IMR-90 (cell line): Measurements from ENCODE around the gene CAMTA1. TPM values are rescaled to one million over a fixed set of nuclear protein-coding genes. Genes with fewer than 3 reads are reported as not detected.

ENCODE experiments used
- ATAC-seq: fragments of 200-7000 bp; cut with Tn5 transposase; 2 replicates; pipeline ENCODE4 v1.9.1; 2020; ENCODE audit warnings: low read depth, mild to moderate bottlenecking, moderate library complexity
- BruUV-seq: library from RNA; stranded (reverse); fragments of 400-500 nt; replicated peaks from 2 replicates; lab custom pipeline; 2021; lab: Mats Ljungman, UMichigan
- CTCF ChIA-PET: fragments of 300-600 bp; formaldehyde crosslinking; extraction: SDS; loops from one replicate; lab custom pipeline; 2021; ENCODE audit warnings: antibody characterized with exemption; lab: Yijun Ruan, JAX
- POLR2A ChIA-PET: fragments of 300-600 bp; sonication (Branson Sonifier 250); formaldehyde crosslinking; loops from one replicate; lab custom pipeline; 2022; ENCODE audit warnings: antibody characterized with exemption; ENCODE audit not compliant: unreplicated experiment; lab: Charles Lee
- DNase-seq: peaks from one replicate; pipeline ENCODE4 v3.0.0; 2013
- H2AFZ ChIP-seq: replicated peaks from 2 replicates; pipeline ENCODE3; 2013; ENCODE audit warnings: low read length, mild to moderate bottlenecking; ENCODE audit not compliant: poor library complexity
- H2AK5ac ChIP-seq: 2 replicates; pipeline ENCODE4 v1.6.1; 2013; ENCODE audit warnings: low read depth, low read length, inconsistent platforms
- H2AK9ac ChIP-seq: replicated peaks from 2 replicates; pipeline ENCODE3; 2013; ENCODE audit warnings: mild to moderate bottlenecking, low read depth, low read length, moderate library complexity; ENCODE audit not compliant: poor library complexity
- H2BK120ac ChIP-seq: 2 replicates; pipeline ENCODE4 v1.6.1; 2013; ENCODE audit warnings: low read depth, low read length, inconsistent platforms
- H2BK15ac ChIP-seq: 3 replicates; pipeline ENCODE4 v1.6.1; 2013; ENCODE audit warnings: low read depth, low read length, inconsistent platforms
- H2BK20ac ChIP-seq: 2 replicates; pipeline ENCODE4 v1.6.1; 2013; ENCODE audit warnings: low read depth, mild to moderate bottlenecking, inconsistent platforms, low read length, moderate library complexity
- H2BK5ac ChIP-seq: 2 replicates; pipeline ENCODE4 v1.6.1; 2013; ENCODE audit warnings: mild to moderate bottlenecking, low read depth, low read length, inconsistent platforms; ENCODE audit not compliant: poor library complexity, severe bottlenecking
- H3K14ac ChIP-seq: replicated peaks from 2 replicates; pipeline ENCODE4 v1.6.1; 2013; ENCODE audit warnings: low read depth, low read length, inconsistent platforms
- H3K18ac ChIP-seq: 2 replicates; pipeline ENCODE4 v1.6.1; 2013; ENCODE audit warnings: low read depth, low read length, control low read depth
- H3K23ac ChIP-seq: 2 replicates; pipeline ENCODE4 v1.6.1; 2013; ENCODE audit warnings: low read depth, low read length, inconsistent platforms
- H3K27ac ChIP-seq: 2 replicates; pipeline ENCODE4 v1.5.1; 2013; ENCODE audit warnings: mild to moderate bottlenecking, control low read depth, low read length; ENCODE audit not compliant: insufficient read depth
- H3K27me3 ChIP-seq: 2 replicates; pipeline ENCODE4 v1.6.1; 2013; ENCODE audit warnings: low read length; ENCODE audit not compliant: control insufficient read depth, insufficient read depth
- H3K36me3 ChIP-seq: 2 replicates; pipeline ENCODE4 v1.6.1; 2013; ENCODE audit warnings: low read length, mixed read lengths; ENCODE audit not compliant: control insufficient read depth, insufficient read depth
- H3K4ac ChIP-seq: 2 replicates; pipeline ENCODE4 v1.6.1; 2013; ENCODE audit warnings: low read depth, low read length, inconsistent platforms
- H3K4me1 ChIP-seq: 2 replicates; pipeline ENCODE4 v1.6.1; 2013; ENCODE audit warnings: low read length, mixed read lengths; ENCODE audit not compliant: control insufficient read depth, insufficient read depth
- H3K4me2 ChIP-seq: 2 replicates; pipeline ENCODE4 v1.6.1; 2013; ENCODE audit warnings: low read depth, mild to moderate bottlenecking, control low read depth, low read length, moderate library complexity
- H3K4me3 ChIP-seq: 2 replicates; pipeline ENCODE4 v1.5.1; 2013; ENCODE audit warnings: low read depth, mild to moderate bottlenecking, control low read depth, low read length, moderate library complexity; ENCODE audit not compliant: insufficient read depth
- H3K56ac ChIP-seq: 2 replicates; pipeline ENCODE4 v1.6.1; 2013; ENCODE audit warnings: low read length, inconsistent platforms; ENCODE audit not compliant: insufficient read depth; ENCODE audit errors: extremely low read depth
- H3K79me1 ChIP-seq, 2 experiments: 2 replicates each; pipeline ENCODE4 v1.6.1; 2013; ENCODE audit warnings: low read length in 2 of 2, inconsistent platforms in 1 of 2, low read depth in 1 of 2
- H3K9ac ChIP-seq: 2 replicates; pipeline ENCODE4 v1.6.1; 2013; ENCODE audit warnings: low read depth, low read length, control low read depth
- H3K9me1 ChIP-seq: 2 replicates; pipeline ENCODE4 v1.6.1; 2013; ENCODE audit warnings: low read length, inconsistent platforms; ENCODE audit not compliant: insufficient read depth
- H3K9me3 ChIP-seq: 2 replicates; pipeline ENCODE4 v1.6.1; 2013; ENCODE audit warnings: low read length; ENCODE audit not compliant: control insufficient read depth, insufficient read depth
- H4K20me1 ChIP-seq: 2 replicates; pipeline ENCODE4 v1.6.1; 2013; ENCODE audit warnings: low read length, inconsistent platforms; ENCODE audit not compliant: insufficient read depth
- H4K5ac ChIP-seq: 2 replicates; pipeline ENCODE4 v1.6.1; 2013; ENCODE audit warnings: mild to moderate bottlenecking, low read depth, low read length, control low read depth
- H4K8ac ChIP-seq, 2 experiments: 2 replicates each; pipeline ENCODE4 v1.6.1; 2013; ENCODE audit warnings: low read depth in 2 of 2, low read length in 2 of 2, control low read depth in 1 of 2, inconsistent platforms in 1 of 2
- H4K91ac ChIP-seq: 2 replicates; pipeline ENCODE4 v1.6.1; 2013; ENCODE audit warnings: low read depth, low read length, inconsistent platforms; ENCODE audit not compliant: insufficient read depth
- BHLHE40 ChIP-seq: fragments of 150-350 bp; IDR thresholded peaks from 2 replicates; pipeline ENCODE4 v1.6.1; 2016; ENCODE audit warnings: mild to moderate bottlenecking, low read depth, low read length
- CEBPB ChIP-seq: IDR thresholded peaks from 2 replicates; pipeline ENCODE4 v1.6.1; 2012; ENCODE audit warnings: low read depth, low read length, improper control_type of control experiment
- CHD1 ChIP-seq: IDR thresholded peaks from 2 replicates; pipeline ENCODE4 v1.6.1; 2012; ENCODE audit warnings: low read depth, low read length, improper control_type of control experiment
- ELK1 ChIP-seq: fragments of 150-350 bp; IDR thresholded peaks from 2 replicates; pipeline ENCODE4 v1.6.1; 2016; ENCODE audit warnings: low read depth, mild to moderate bottlenecking, low read length, moderate library complexity, borderline replicate concordance
- FOS ChIP-seq: fragments of 150-350 bp; IDR thresholded peaks from 2 replicates; pipeline ENCODE4 v1.6.1; 2016; ENCODE audit warnings: low read depth, low read length
- MAFK ChIP-seq: IDR thresholded peaks from 2 replicates; pipeline ENCODE4 v1.6.1; 2012; ENCODE audit warnings: low read depth, low read length, improper control_type of control experiment
- MAZ ChIP-seq: IDR thresholded peaks from 2 replicates; pipeline ENCODE4 v1.6.1; 2012; ENCODE audit warnings: low read depth, mild to moderate bottlenecking, low read length, improper control_type of control experiment, moderate library complexity, borderline replicate concordance
- MXI1 ChIP-seq: IDR thresholded peaks from 2 replicates; pipeline ENCODE4 v1.6.1; 2012; ENCODE audit warnings: low read depth, mild to moderate bottlenecking, low read length, moderate library complexity, borderline replicate concordance
- NFE2L2 ChIP-seq: fragments of 150-350 bp; IDR thresholded peaks from 2 replicates; pipeline ENCODE4 v1.6.1; 2016; ENCODE audit warnings: low read depth, mild to moderate bottlenecking, low read length
- POLR2A ChIP-seq: IDR thresholded peaks from 2 replicates; pipeline ENCODE4 v1.6.1; 2012; ENCODE audit warnings: mild to moderate bottlenecking, low read depth, low read length
- RAD21 ChIP-seq: IDR thresholded peaks from 2 replicates; pipeline ENCODE4 v1.6.1; 2012; ENCODE audit warnings: low read length, improper control_type of control experiment
- RCOR1 ChIP-seq: IDR thresholded peaks from 2 replicates; pipeline ENCODE4 v1.6.1; 2012; ENCODE audit warnings: mild to moderate bottlenecking, low read length, improper control_type of control experiment; ENCODE audit not compliant: insufficient replicate concordance
- RFX5 ChIP-seq: IDR thresholded peaks from 2 replicates; pipeline ENCODE4 v1.8.0; 2012; ENCODE audit warnings: low read depth, mild to moderate bottlenecking, low read length, moderate library complexity
- SMC3 ChIP-seq: fragments of 150-350 bp; IDR thresholded peaks from 2 replicates; pipeline ENCODE4 v1.6.1; 2016; ENCODE audit warnings: low read depth, mild to moderate bottlenecking, antibody characterized with exemption, low read length, moderate library complexity
- WGBS, 2 experiments: methylation state at CpG; one replicate each; pipeline versions ENCODE4 v1.1.5 to v1.1.7; 2013; ENCODE audit warnings: missing lambda C conversion rate in 2 of 2; ENCODE audit not compliant: insufficient read length in 1 of 2; ENCODE audit errors: extremely low coverage in 2 of 2; 5-methylcytosine and 5-hydroxymethylcytosine counted together
- dilution Hi-C: fragments of 300-500 bp; cut with HindIII; formaldehyde crosslinking; loops from one replicate; pipeline ENCODE4 v1.14.3; 2018; ENCODE audit warnings: low sequenced_read_pairs; ENCODE audit not compliant: unreplicated experiment
- in situ Hi-C: fragments of 300-500 bp; cut with MboI; formaldehyde crosslinking; loops from 3 replicates; pipeline ENCODE4 v1.14.3; 2019; ENCODE audit warnings: low sequenced_read_pairs, inconsistent platforms, mixed read lengths
- intact Hi-C: fragments of 100-400 bp; cut with micrococcal nuclease; formaldehyde crosslinking; loops from 2 replicates; pipeline ENCODE4 v1.10.0; 2022
- polyA plus RNA-seq, 3 experiments: library from polyadenylated mRNA; depleted of rRNA; stranded (reverse); fragments of >200 nt; gene quantifications; 2 replicates each; pipeline ENCODE4 v1.2.3, GENCODE V29; 2012; ENCODE audit warnings: low replicate concordance in 1 of 3
- total RNA-seq: library from RNA; depleted of rRNA; stranded (reverse); fragments of >200 nt; gene quantifications from 2 replicates; pipeline ENCODE4 v1.2.3, GENCODE V29; 2012
- TF ChIP-seq, protein P1 (sequence below): conservative IDR thresholded peaks from 2 replicates; pipeline ENCODE4 v1.5.1; 2012; ENCODE audit warnings: mild to moderate bottlenecking, low read depth, low read length, improper control_type of control experiment

Gene CAMTA1
- total and polyA plus RNA-seq, 2 of the 4 experiments (the other 2 are of a cell fraction): 35.5 to 74.3 TPM

- Histone ChIP-seq H2BK5ac (no peak overlapping the region), H3K4ac (no peak overlapping the region), H2BK120ac (no peak overlapping the region), H2BK20ac (no peak overlapping the region), H2AFZ (peak overlapping the region; percentile 65), H3K14ac (peak overlapping the region; percentile 15; the same call in 1 of the 2 replicates), H3K23ac (no peak overlapping the region), H2BK15ac (no peak overlapping the region), H3K79me1 (no peaks in the 10 kb centered on the region), H2AK5ac (no peak overlapping the region; the same call in 1 of the 2 replicates), H3K4me3 (no peak overlapping the region), H3K4me2 (no peak overlapping the region), H3K36me3 (no peaks in the 10 kb centered on the region), H3K56ac (no peak overlapping the region), H3K27me3 (no peaks in the 10 kb centered on the region), H3K4me1 (peaks cover 3% of the 10 kb centered on the region), H3K9me1 (peaks cover 2% of the 10 kb centered on the region; the same call in 1 of the 2 replicates), H2AK9ac (no peak overlapping the region), H4K91ac (no peak overlapping the region), H3K9me3 (no peaks in the 10 kb centered on the region), H4K8ac (no peak overlapping the region), H4K5ac (no peak overlapping the region), H3K9ac (no peak overlapping the region), H3K27ac (no peak overlapping the region), H3K18ac (no peak overlapping the region), H4K20me1 (no peaks in the 10 kb centered on the region)
- BruUV-seq: no TSS peak
- intact Hi-C loops: loop anchor here (10.0 kb wide), 1 partner anchor 147 kb away; no protein-coding TSS in a partner anchor
- POLR2A ChIA-PET: no interaction called here
- ATAC-seq (no peak), DNase-seq (no peak)
- in situ Hi-C loops: no loop called here
- WGBS, 2 experiments: 83% methylated on average over 4 of the region's 22 CpGs; no CpG with 5 or more reads in 1 of the 2 experiments
- dilution Hi-C loops: no loop called here
- CTCF ChIA-PET: no interaction called here
- TF ChIP-seq RAD21: no peak
- TF ChIP-seq MAZ: no peak
- no peak for TF ChIP-seq MXI1
- TF ChIP-seq RCOR1: no peak
- TF ChIP-seq POLR2A: no peak
- TF ChIP-seq, protein P1, sequence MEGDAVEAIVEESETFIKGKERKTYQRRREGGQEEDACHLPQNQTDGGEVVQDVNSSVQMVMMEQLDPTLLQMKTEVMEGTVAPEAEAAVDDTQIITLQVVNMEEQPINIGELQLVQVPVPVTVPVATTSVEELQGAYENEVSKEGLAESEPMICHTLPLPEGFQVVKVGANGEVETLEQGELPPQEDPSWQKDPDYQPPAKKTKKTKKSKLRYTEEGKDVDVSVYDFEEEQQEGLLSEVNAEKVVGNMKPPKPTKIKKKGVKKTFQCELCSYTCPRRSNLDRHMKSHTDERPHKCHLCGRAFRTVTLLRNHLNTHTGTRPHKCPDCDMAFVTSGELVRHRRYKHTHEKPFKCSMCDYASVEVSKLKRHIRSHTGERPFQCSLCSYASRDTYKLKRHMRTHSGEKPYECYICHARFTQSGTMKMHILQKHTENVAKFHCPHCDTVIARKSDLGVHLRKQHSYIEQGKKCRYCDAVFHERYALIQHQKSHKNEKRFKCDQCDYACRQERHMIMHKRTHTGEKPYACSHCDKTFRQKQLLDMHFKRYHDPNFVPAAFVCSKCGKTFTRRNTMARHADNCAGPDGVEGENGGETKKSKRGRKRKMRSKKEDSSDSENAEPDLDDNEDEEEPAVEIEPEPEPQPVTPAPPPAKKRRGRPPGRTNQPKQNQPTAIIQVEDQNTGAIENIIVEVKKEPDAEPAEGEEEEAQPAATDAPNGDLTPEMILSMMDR: no peak
- TF ChIP-seq NFE2L2: no peak
- TF ChIP-seq BHLHE40: no peak
- TF ChIP-seq CHD1: no peak
- TF ChIP-seq CEBPB: no peak
- no peak for TF ChIP-seq ELK1
- TF ChIP-seq MAFK: no peak
- TF ChIP-seq FOS: no peak
- TF ChIP-seq SMC3: no peak
- TF ChIP-seq RFX5: no peak
These were observed 462.7 kb downstream of the CAMTA1 start for GRCh38 chr1:7247791-7248548.
